D341Med (cell line): ENCODE measurements around the gene ZNF469.

ENCODE experiments used
- DNase-seq: peaks from one replicate; pipeline ENCODE4 v3.0.0; 2012; ENCODE audit warnings: low spot score

The ZNF469 gene

DNA sequence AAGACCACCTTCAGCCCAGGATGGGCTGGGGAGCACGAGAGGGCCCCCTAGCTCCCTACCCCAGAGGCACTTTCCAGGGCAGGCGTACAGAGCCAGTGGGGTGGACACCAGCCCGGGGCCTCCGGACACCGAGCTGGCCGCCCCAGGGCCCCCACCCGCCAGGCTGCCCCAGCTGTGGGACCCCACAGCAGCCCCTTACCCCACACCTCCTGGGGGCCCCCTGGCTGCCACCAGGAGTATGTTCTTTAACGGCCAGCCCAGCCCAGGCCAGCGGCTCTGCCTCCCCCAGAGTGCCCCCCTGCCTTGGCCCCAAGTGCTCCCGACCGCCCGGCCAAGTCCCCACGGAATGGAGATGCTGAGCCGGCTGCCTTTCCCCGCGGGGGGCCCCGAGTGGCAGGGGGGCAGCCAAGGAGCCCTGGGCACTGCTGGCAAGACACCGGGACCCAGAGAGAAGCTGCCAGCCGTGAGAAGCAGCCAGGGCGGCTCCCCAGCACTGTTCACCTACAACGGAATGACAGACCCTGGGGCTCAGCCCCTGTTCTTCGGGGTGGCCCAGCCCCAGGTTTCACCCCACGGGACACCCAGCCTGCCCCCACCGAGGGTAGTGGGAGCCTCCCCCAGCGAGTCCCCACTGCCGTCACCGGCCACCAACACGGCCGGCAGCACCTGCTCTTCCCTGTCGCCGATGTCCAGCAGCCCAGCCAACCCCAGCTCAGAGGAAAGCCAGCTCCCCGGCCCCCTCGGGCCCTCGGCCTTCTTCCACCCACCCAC lies 46.0 kb downstream of the ZNF469 start:
- no peak for DNase-seq

GRCh38 chr16:88429387-88430184 lies 46.8 kb downstream of the ZNF469 start:
- DNase-seq, result no peak

DNA sequence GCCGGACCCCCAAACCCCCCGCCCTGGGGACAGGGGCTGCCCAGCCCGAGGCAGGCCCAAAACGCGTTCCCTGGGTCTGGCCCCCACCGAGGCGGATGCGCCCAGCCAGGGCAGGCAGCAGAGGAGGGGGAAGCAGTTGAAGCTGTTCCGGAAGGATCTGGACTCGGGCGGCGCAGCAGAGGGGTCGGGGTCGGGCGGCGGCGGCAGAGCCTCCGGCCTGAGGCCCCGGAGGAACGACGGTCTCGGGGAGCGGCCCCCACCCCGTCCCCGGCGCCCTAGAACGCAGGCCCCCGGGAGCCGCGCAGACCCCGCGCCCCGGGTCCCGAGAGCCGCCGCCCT lies 47.4 kb downstream of the ZNF469 start:
- no peak for DNase-seq

DNA sequence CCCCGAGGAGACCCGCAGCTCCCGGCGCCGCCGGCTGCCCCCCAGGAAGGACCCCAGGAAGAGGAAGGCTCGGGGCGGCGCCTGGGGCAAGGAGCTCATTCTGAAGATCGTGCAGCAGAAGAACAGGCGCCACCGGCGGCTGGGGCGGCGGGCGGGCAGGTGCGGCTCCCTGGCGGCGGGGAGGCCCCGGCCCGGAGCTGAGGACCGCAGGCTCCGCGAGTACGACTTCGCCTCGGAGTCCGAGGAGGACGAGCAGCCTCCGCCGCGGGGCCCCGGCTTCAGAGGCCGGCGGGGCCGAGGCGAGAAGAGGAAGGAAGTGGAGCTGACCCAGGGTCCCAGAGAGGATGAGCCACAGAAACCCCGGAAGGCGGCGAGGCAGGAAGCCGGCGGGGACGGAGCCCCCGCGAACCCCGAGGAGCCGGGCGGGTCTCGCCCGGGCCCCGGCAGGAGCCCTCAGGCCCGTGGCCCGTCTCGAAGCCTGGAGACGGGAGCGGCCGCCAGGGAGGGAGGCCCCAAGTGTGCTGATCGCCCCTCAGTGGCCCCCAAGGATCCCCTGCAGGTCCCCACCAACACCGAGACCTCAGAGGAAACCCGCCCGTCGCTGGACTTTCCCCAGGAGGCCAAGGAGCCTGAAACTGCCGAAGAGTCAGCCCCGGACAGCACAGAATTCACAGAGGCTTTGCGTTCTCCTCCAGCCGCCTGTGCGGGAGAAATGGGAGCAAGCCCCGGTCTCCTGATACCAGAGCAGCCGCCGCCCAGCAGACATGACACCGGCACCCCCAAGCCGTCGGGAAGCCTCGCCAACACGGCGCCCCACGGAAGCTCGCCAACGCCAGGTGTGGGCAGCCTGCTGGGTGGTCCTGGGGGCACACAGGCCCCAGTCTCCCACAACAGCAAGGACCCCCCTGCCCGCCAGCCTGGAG lies 48.0 kb downstream of the ZNF469 start:
- peak; percentile 72 for DNase-seq

GRCh38 chr16:88431651-88432050 lies 48.9 kb downstream of the ZNF469 start:
- DNase-seq, result no peak

DNA sequence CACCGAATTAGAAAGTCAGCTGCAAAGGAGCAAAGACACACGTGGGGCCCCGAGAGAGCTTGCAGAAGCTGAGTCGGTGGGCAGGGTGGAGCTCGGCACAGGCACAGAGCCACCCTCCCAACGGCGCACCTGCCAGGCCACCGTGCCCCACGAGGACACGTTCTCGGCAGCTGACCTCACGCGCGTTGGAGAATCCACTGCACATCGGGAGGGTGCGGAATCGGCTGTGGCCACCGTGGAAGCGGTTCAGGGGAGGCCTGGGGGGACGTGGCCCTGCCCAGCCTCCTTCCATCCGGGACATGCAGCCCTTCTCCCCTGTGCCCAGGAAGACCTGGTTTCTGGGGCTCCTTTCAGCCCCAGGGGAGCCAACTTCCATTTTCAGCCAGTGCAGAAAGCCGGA lies 49.4 kb downstream of the ZNF469 start:
- DNase-seq, result no peak
